Lower leg skin (tissue), 4 donors: Measurements from ENCODE around the gene SREK1. TPM values are rescaled to one million over a fixed set of nuclear protein-coding genes. Genes with fewer than 3 reads are reported as not detected.
A peak's percentile ranks its signal among the peaks of the same experiment; 100 is the strongest.

Experiments used
- DNase-seq, 2 donors: peaks; one replicate each; pipeline ENCODE4 v3.0.0-alpha.2; 2019; ENCODE audit warnings: low spot score in 2 of 2
- H3K4me3 ChIP-seq: fragments of 200-600 bp; sonication (generic); 2 replicates; pipeline ENCODE4 v1.5.1; 2017; ENCODE audit warnings: mild to moderate bottlenecking, low read depth; ENCODE audit not compliant: poor library complexity, severe bottlenecking
- CTCF ChIP-seq, 3 donors: fragments of 450-650 bp; IDR thresholded peaks; one replicate each; pipeline ENCODE4 v1.5.1; 2016; ENCODE audit warnings: antibody characterized with exemption in 3 of 3, mild to moderate bottlenecking in 3 of 3, moderate library complexity in 2 of 3
- POLR2A ChIP-seq, 2 donors: fragments of 450-650 bp; IDR thresholded peaks; one replicate each; pipeline ENCODE4 v1.6.1; 2016 to 2017; ENCODE audit warnings: antibody characterized with exemption in 2 of 2, mild to moderate bottlenecking in 1 of 2, moderate library complexity in 1 of 2
- WGBS, 2 donors: methylation state at CpG; one replicate each; pipeline ENCODE4 v1.1.5; 2018; 5-methylcytosine and 5-hydroxymethylcytosine counted together
- intact Hi-C: fragments of 100-400 bp; cut with DNase I; formaldehyde crosslinking; loops from one replicate; pipeline ENCODE4 v1.15.0; 2023; ENCODE audit warnings: low total_unique reads
- total RNA-seq, 4 donors: library from RNA; depleted of rRNA; stranded (reverse); fragments of >200 nt; gene quantifications; one replicate each; pipeline ENCODE4 v1.1.0, GENCODE V29; 2016

The SREK1 gene
- total RNA-seq, result 10 to 100 TPM; 33.2 to 86.4 (median 52.7) TPM

- TF ChIP-seq POLR2A (IDR thresholded peaks at IDR 0.05) (peak in 1 of 2 donors; percentile 21), CTCF (IDR thresholded peaks at IDR 0.05) (no peak)
- intact Hi-C loops, result loop anchor here (5.0 kb wide), 1 partner anchor 217 kb away; the partner anchor contains the start of gene ERBIN
- 0 to 3% methylated on average over 20 to 60 of the region's 86 CpGs for WGBS, 2 donors
- peak; percentile 92 to 99 for DNase-seq
- peak within 1 kb of the TSS; percentile 53 for H3K4me3 ChIP-seq
Observed at GRCh38 chr5:66144074-66144833, at the start of gene SREK1. TSS of gene SREK1 (plus strand) at chr5:66144300. CDS start at chr5:66144377, 77 bp downstream.

DNA sequence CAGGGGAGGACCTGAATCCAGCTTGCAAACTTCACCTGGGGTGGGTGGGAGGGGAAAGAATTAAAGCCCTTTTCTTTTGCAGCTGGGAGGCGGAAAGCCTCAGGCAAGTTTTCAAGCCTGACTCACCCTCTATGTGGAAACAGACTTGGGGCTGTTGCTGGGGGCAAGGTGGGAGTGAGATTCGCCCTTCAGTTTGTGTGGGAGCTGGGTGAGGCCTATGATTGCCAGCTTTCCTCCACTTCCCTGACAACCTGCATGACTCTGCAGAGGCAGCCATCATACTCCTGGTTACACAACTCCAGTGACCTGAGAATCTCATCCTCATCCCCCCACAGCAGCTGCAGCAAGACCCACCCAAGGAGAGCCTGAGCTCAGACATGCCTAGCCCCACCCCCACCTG lies 43.2 kb upstream of the SREK1 start:
- intact Hi-C loops, result no loop called here
- TF ChIP-seq POLR2A (IDR thresholded peaks at IDR 0.05), result no peak
- DNase-seq, result no peak
- H3K4me3 ChIP-seq, result no peak overlapping the region
- WGBS, 2 donors, result 95 to 100% methylated on average over 2 of the region's 2 CpGs

GRCh38 chr5:66113160-66113559 lies 30.9 kb upstream of the SREK1 start:
- no peak overlapping the region for H3K4me3 ChIP-seq
- no peak for DNase-seq
- TF ChIP-seq CTCF (IDR thresholded peaks at IDR 0.05) (no peak), POLR2A (IDR thresholded peaks at IDR 0.05) (no peak)
- intact Hi-C loops, result no loop called here
- WGBS, 2 donors, result 63 to 80% methylated on average over 2 of the region's 2 CpGs

- H3K4me3 ChIP-seq, result no peak overlapping the region
- 75 to 79% methylated on average over 4 of the region's 4 CpGs for WGBS, 2 donors
- intact Hi-C loops, result no loop called here
- DNase-seq, result no peak
- TF ChIP-seq CTCF (IDR thresholded peaks at IDR 0.05) (no peak), POLR2A (IDR thresholded peaks at IDR 0.05) (no peak)
Observed at GRCh38 chr5:66118304-66118703, 25.8 kb upstream of the SREK1 start.

GRCh38 chr5:66122379-66123034 lies 21.6 kb upstream of the SREK1 start:
- 78 to 92% methylated on average over 2 of the region's 2 CpGs for WGBS, 2 donors
- intact Hi-C loops, result no loop called here
- TF ChIP-seq CTCF (IDR thresholded peaks at IDR 0.05) (no peak), POLR2A (IDR thresholded peaks at IDR 0.05) (no peak)
- DNase-seq, result no peak
- H3K4me3 ChIP-seq, result no peak overlapping the region

GRCh38 chr5:66129144-66129543 lies 15.0 kb upstream of the SREK1 start:
- H3K4me3 ChIP-seq, result no peak overlapping the region
- intact Hi-C loops, result no loop called here
- no peak for DNase-seq
- TF ChIP-seq CTCF (IDR thresholded peaks at IDR 0.05) (no peak), POLR2A (IDR thresholded peaks at IDR 0.05) (no peak)
- WGBS, 2 donors, result 79 to 87% methylated on average over 4 of the region's 4 CpGs
